GM12801 (cell line): ENCODE data around the gene VSIG10.

Source experiments
- TF ChIP-seq, protein P1 (sequence below): IDR thresholded peaks from one replicate; pipeline ENCODE4 v1.5.1; 2011; ENCODE audit warnings: control low read depth; ENCODE audit not compliant: insufficient read length; ENCODE audit errors: extremely low read depth

Gene VSIG10

DNA sequence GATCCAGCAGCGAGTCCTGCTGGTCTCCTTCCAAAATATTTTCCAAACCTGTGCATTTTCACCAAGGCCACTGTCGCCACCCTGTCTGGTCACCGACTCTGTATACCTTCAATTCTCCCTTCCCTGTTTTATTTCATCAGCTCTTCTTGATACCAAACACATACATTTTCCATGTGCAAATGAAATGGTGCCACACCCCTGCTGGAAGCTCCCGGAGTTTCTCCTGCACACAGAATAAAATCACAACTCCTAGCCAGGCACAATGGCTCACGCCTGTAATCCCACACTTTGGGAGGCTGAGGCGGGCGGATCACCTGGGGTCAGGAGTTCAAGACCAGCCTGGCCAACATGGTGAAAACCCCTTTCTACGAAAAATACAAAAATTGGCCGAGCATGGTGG lies 14.0 kb downstream of the VSIG10 start:
- TF ChIP-seq, protein P1, sequence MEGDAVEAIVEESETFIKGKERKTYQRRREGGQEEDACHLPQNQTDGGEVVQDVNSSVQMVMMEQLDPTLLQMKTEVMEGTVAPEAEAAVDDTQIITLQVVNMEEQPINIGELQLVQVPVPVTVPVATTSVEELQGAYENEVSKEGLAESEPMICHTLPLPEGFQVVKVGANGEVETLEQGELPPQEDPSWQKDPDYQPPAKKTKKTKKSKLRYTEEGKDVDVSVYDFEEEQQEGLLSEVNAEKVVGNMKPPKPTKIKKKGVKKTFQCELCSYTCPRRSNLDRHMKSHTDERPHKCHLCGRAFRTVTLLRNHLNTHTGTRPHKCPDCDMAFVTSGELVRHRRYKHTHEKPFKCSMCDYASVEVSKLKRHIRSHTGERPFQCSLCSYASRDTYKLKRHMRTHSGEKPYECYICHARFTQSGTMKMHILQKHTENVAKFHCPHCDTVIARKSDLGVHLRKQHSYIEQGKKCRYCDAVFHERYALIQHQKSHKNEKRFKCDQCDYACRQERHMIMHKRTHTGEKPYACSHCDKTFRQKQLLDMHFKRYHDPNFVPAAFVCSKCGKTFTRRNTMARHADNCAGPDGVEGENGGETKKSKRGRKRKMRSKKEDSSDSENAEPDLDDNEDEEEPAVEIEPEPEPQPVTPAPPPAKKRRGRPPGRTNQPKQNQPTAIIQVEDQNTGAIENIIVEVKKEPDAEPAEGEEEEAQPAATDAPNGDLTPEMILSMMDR: no peak

DNA sequence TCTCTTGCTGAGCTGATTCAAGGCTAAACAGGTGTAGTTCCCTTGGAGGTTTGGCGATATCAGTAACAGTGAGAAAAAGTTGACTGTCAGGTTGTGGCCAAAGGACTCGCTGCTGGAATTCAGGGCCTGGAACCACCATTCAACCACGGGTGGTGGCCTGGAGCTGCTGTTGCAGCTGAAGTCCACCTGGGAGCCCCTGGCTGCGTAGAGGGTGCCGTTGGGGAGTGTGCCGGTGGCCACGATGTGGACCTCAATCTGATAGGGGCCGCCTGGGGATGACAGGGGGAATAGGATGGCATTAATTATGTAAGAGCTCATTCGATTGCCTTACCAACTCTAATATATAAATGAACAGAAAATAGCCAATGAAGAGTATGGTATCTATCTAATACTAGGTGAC lies 21.6 kb downstream of the VSIG10 start:
- TF ChIP-seq, protein P1: no peak

DNA sequence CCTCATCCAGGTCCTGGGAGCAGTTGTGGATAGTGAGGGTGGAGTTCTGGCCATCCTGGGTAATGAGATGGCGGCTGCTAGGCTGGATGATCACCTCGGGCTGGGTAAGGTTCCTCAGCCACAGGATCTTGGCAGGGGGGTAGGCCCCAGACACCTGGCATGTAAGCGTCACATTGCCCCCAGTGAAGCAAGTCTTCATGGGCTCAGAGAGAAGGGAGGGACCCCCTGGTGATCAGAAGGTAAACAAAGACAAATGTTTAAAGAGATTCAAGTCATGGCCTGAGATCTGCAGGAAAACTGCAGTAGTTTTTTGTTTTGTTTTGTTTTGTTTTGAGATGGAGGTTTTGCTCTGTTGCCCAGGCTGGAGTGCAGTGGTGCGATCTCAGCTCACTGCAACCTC lies 30.0 kb downstream of the VSIG10 start:
- TF ChIP-seq, protein P1: no peak

- TF ChIP-seq, protein P1: no peak
These were observed 33.2 kb downstream of the VSIG10 start for GRCh38 chr12:118070650-118071049.

GRCh38 chr12:118068445-118068844 lies 35.4 kb downstream of the VSIG10 start:
- TF ChIP-seq, protein P1: no peak

DNA sequence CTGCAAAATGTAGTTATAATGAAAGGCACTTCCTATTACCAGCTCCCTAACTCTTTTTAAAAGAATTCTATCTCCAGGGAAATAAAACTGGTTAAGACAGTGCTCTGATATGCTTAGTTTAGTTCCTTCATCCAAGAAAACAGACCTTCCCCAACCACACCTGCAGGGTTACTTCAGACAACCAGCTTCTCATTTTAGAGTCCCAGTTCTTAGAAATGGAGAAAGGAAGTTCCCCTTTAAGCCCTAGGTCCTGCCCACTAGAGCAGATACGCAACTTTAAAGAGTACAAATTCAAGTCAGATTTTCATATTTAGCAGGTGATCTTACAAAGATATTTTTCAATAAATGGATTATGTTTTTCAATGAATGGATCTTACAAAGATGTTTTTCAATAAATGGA lies 38.4 kb downstream of the VSIG10 start:
- TF ChIP-seq, protein P1: no peak

DNA sequence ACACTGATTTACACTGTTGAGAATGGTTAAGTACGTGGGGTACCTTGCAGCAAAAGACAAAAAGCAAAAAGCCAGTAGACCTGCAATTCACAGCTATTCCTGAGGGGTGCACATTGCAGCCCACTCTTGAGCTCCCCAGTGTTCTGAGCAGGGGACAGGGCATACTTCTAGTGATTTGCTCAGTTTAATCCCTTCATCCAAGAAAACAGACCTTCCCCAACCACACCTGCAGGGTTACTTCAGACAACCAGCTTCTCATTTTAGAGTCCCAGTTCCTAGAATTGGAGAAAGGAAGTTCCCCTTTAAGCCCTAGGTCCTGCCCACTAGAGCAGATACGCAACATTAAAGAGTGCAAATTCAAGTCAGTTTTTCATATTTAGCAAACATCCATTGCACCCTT lies 39.2 kb downstream of the VSIG10 start:
- TF ChIP-seq, protein P1: no peak
